ENCODE data around the gene PAX5. TPM values are rescaled to one million over a fixed set of nuclear protein-coding genes. Genes with fewer than 3 reads are reported as not detected.

PAX5 gene
- total RNA-seq, 1 experiment from 2014 or later = 0.39 TPM

DNA sequence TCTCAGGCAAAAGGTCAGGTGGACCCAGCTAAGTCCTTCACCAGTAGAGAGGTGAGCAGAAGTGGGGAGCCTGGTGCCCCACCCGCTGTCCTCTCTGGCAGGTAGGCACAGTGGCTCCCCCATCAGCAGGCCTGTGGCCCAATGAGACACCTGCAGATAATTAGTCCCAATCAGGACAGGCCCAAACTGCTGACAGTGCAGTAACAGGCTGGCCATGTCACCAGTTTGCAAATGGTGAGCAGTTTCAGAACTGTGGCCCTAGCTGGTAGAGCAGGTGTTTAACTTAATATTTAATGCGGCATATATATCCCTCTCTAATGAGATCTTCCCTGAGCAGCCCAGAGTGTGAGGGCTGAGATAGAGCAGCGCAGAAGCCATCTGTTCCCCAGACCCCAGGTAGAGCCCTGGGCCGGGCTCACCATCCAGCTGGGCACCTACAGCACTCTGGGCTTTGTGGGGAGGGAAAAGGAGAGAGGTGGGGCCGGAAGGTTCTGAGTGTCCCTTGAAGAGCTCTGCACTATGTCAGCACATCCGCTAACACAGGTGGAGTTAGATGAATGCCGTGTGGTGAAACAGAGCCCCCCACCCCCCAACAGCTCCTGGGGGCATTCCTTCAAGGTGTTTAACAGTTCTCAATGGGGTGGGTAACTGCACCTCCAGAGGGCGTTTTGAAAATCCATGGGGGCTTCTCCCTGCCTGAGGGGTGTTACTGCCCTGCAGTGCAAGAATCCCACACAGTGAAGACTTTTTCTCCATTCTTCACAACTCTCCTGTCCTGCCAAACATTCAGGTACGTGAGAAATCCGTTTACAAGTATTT lies 120.5 kb downstream of the PAX5 start:
- no CpG with 5 or more reads among the region's 10 CpGs for WGBS (ENCODE audit: extremely low coverage, insufficient read length, low lambda C conversion rate)
- Histone ChIP-seq H3K4me2 (ENCODE audit: insufficient read depth, insufficient read length, low read length) (no peak overlapping the region), H3T11ph (ENCODE audit: low read length) (no peak overlapping the region), H2BK120ac (ENCODE audit: low read depth, low read length, poor library complexity, severe bottlenecking) (no peak overlapping the region), H2BK5ac (ENCODE audit: insufficient read length, low read length) (no peak overlapping the region), H2BK20ac (ENCODE audit: low read depth, low read length, poor library complexity, severe bottlenecking) (no peak overlapping the region), H4K20me1 (ENCODE audit: control insufficient read depth, insufficient read depth, insufficient read length) (no peaks in the 10 kb centered on the region), H2BK12ac (ENCODE audit: insufficient read length, low read depth, low read length) (no peak overlapping the region), H4K5ac (ENCODE audit: insufficient read length, low read depth, low read length) (no peak overlapping the region), H3K27me3 (ENCODE audit: insufficient read depth, low read length) (no peaks in the 10 kb centered on the region), H3K79me1 (ENCODE audit: insufficient read depth, low read depth, low read length, poor library complexity, severe bottlenecking) (no peaks in the 10 kb centered on the region), H3K9ac (ENCODE audit: extremely low read depth, insufficient read length, low read length) (no peak overlapping the region), H2AFZ (ENCODE audit: low read length) (no peak overlapping the region), H3K27ac (ENCODE audit: insufficient read length, low read depth, low read length) (no peak overlapping the region), H3K4me1 (ENCODE audit: insufficient read depth, low read length) (no peaks in the 10 kb centered on the region), H3K23ac (ENCODE audit: insufficient read length, low read depth, low read length) (no peak overlapping the region), H3K56ac (ENCODE audit: insufficient read length, low read depth, low read length) (no peak overlapping the region), H2AK5ac (ENCODE audit: insufficient read length, low read length) (no peak overlapping the region), H3K14ac (ENCODE audit: insufficient read depth, low read length) (no peak overlapping the region), H3K79me2 (ENCODE audit: insufficient read depth, low read length) (no peaks in the 10 kb centered on the region), H3K4ac (ENCODE audit: low read depth, low read length) (no peak overlapping the region), H4K8ac (replicated peaks; ENCODE audit: insufficient read length, low read depth, low read length) (no peak overlapping the region), H3K18ac (ENCODE audit: insufficient read length, low read depth, low read length) (no peak overlapping the region), H3K9me3 (ENCODE audit: control insufficient read depth, low read depth, low read length) (no peaks in the 10 kb centered on the region), H4K91ac (ENCODE audit: insufficient read length, low read depth, low read length) (no peak overlapping the region), H2BK15ac (ENCODE audit: low read depth, low read length) (no peak overlapping the region), H3K23me2 (ENCODE audit: insufficient read length, low read depth, low read length, poor library complexity, severe bottlenecking) (no peaks in the 10 kb centered on the region)
- Mint-ChIP-seq H3K4me1 (peaks cover 0 to 17% of the 10 kb centered on the region in 2 experiments; a peak in 2 of 4 replicates), H3K27me3 (ENCODE audit: low read depth) (peaks cover 3% of the 10 kb centered on the region), H3K36me3 (ENCODE audit: insufficient read depth in 1 of 3, low read depth in 3 of 3) (no peaks in the 10 kb centered on the region), H3K27ac (no peak overlapping the region; a peak in 1 of 7 replicates), H3K9me3 (no peaks in the 10 kb centered on the region; a peak in 1 of 5 replicates), H3K4me3 (no peak overlapping the region)
- DNase-seq = no peak
- TF ChIP-seq, protein P1, sequence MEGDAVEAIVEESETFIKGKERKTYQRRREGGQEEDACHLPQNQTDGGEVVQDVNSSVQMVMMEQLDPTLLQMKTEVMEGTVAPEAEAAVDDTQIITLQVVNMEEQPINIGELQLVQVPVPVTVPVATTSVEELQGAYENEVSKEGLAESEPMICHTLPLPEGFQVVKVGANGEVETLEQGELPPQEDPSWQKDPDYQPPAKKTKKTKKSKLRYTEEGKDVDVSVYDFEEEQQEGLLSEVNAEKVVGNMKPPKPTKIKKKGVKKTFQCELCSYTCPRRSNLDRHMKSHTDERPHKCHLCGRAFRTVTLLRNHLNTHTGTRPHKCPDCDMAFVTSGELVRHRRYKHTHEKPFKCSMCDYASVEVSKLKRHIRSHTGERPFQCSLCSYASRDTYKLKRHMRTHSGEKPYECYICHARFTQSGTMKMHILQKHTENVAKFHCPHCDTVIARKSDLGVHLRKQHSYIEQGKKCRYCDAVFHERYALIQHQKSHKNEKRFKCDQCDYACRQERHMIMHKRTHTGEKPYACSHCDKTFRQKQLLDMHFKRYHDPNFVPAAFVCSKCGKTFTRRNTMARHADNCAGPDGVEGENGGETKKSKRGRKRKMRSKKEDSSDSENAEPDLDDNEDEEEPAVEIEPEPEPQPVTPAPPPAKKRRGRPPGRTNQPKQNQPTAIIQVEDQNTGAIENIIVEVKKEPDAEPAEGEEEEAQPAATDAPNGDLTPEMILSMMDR (conservative IDR thresholded peaks at IDR 0.05) = peak; percentile 62
